Activated CD8-positive, alpha-beta memory T cell treated with anti-CD3 and anti-CD28 coated beads, Interleukin-2, amount 50 U/mL, for 1 hour (primary cell): ENCODE results near the gene ADGB.
"Not testable (repeated sequence)": the region's sequence is repeated elsewhere in the genome, so short reads cannot be mapped to it uniquely, and the experiment has no call there.

Source experiments
- DNase-seq: peaks from one replicate; pipeline ENCODE4 v3.0.0-alpha.2; 2020; ENCODE audit errors: extremely low read depth

Gene ADGB

GRCh38 chr6:146598772-146599405 is at the start of gene ADGB:
Gene ADGB, plus strand, starts transcription at chr6:146598972. Its CDS starts 69 bp downstream, at chr6:146599041.
- no peak for DNase-seq

DNA sequence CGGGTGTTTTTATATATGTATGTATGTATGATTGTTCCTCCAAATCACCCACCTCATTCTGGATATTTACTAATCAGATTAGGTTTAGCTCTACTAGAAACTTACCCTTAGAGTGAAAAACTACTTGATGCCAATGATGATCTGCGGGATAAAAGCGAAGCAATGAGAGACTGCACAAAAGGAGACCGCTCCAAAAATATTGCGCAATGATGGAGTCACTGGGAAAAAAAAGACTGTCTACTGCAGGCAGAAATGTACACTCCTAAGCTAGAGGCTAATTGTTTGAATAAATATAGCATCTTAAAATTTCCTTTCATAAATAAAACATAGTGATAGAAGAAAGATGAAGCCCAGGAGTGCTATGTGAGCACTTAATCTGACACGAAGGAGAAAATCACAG is 47.9 kb upstream of the ADGB start:
- DNase-seq: no peak

GRCh38 chr6:146551545-146551944 is 47.2 kb upstream of the ADGB start:
- DNase-seq: no peak

DNA sequence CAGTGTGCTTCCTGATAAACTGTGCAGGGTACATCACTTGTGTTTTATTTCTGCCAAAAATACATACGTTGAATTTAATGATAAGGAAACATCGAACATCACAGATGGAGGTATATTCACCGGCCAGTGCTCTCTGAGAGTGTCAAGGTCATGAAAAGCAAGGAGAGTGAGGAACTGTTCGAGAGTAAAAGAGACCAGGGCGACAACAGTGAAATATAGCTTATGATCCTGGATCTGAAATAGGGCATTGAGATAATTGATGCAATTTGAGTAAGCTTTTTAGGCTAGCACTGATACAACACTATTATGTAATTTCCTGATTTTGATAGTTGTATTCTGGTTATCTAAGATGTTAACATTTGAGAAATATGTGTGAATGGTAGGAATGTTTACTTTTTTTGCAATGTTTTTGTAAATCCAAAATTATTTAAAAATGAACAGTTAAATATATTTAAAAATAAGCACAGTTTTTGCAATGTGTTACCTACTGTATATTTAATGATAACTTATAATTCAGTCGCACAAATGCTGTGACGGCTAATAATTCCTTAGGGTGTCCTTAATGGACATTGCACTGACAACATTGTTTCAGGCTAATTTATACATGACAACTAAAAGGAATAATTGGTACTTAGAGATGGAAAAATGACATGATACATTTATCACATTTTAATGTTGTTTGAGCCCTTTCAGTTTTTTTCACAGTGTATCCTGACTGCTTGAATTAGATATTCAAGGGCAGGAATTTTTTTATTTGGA is 45.2 kb upstream of the ADGB start:
- DNase-seq: no peak

DNA sequence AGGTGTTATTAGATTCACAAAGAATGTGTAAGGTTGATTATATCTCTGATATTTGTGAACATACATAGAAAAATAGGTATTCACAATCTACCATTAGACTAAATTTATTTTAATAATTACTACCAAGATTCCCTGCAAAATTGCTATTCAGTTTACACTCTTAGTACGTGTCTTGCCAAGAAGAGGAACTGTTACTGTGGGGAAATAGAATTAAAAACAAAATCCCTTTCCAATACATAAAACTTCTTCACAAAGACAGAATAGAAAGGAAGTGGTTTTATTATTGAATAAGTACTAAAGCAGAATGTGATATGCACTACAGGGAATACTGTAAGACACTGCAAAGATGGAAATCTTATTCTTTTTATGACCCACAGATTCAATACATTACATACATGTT is 38.2 kb upstream of the ADGB start:
- DNase-seq: no peak

DNA sequence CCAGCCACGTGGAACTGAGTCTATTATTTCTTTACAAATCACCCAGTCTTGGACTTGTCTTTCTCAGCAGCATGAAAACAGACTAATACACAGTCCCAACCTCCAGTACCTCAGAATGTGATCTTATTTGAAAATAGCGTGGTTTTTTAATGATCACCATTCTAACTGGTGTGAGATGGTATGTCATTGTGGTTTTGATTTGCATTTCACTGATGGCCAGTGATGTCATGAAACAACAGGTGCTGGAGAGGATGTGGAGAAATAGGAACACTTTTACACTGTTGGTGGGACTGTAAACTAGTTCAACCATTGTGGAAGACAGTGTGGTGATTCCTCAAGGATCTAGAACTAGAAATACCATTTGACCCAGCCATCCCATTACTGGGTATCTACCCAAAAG is 32.1 kb upstream of the ADGB start:
- DNase-seq: not testable (repeated sequence)

GRCh38 chr6:146568619-146569018 is 30.2 kb upstream of the ADGB start:
- not testable (repeated sequence) for DNase-seq

DNA sequence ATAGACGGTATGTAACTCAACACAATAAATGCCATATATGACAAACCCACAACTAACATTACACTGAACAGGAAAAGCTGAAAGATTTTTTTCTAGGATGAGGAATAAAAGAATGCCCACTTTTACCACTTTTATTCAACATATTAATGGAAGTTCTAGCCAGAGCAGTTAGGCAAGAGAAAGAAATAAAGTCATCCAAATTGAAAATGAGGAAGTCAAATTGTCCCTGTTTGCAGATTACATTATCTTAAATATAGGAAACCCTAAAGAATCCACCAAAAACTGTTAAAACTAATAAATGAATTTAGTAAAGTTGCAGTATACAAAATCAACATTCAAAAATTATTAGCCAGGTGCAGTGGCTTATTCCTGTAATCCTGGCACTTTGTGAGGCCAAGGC is 24.6 kb upstream of the ADGB start:
- no peak for DNase-seq

DNA sequence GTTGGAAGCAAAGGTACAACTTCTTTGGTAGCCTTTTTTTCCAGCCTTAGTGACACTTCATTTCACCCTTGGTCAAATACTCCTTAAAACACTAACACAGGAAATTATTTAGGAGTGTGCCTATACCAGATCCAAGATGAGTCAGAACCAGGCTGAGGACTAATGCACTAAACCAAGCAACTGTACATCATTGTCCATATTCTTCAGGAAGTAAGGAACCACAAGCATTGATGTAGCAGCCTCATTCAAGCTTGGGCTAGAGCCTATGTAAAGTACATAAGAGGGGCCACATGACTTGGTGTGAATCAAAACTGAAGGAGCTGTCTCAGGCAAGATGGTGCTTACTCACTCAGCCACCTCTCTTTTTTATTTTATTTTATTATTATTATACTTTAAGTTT is 20.7 kb upstream of the ADGB start:
- no peak for DNase-seq

GRCh38 chr6:146581968-146582367 is 16.8 kb upstream of the ADGB start:
- DNase-seq: no peak

GRCh38 chr6:146582857-146583256 is 15.9 kb upstream of the ADGB start:
- no peak for DNase-seq

GRCh38 chr6:146583966-146584365 is 14.8 kb upstream of the ADGB start:
- no peak for DNase-seq

DNA sequence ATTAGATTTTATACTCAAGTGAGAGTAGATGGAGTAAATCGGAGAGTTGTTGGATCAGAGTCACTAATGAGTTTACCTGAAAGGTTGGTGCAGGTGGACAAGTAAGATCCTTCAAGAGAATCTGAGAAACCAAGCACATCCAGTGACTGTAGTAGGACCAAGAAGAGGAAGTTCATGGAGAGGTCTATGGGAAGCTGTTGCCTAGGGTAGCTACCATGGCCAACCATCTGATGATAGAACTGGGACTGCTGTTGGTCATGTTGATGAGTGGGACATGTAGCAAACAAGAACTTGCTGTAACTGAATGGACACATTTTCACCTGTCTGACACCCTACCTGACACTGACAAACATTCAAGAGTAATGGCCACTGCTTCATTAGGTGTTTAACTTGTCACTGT is 11.3 kb upstream of the ADGB start:
- DNase-seq: no peak

DNA sequence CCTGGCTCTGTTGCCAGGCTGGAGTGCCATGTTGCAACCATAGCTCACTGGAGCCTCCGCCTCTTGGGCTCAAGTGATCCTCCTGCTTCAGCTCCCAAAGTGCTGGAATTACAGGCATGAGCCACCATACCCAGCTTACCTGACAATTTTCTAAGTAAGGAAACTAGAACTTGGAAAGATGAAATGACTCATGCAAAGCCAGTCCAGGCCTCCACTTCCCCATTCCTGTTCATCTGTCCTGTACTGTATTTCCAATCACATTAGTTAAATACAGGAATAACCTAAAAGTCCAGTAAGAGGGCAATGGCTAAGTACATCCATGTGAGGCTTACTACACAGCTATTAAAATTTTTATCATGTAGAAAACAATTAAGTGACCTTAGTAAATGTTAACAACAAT is 8.3 kb upstream of the ADGB start:
- no peak for DNase-seq

DNA sequence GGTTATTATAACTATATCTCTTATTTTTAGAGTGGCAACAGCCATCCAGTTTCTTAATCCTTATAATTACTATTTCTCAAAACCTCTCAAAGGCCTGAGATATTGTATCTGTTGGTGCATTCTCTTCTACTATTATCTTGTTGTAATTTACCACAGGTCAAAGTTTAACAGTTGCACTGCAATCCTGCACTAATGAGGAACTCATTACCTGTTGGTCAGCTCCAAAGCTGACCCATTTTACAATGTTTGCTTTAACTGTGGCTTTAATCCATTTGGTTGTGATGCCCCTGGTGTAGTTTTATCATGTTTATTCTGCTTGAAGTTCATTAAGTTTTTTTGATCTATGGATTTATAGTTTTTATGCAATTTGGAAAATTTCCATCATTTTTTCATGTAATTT is 6.3 kb upstream of the ADGB start:
- DNase-seq: no peak

GRCh38 chr6:146593986-146594385 is 4.8 kb upstream of the ADGB start:
- no peak for DNase-seq

DNA sequence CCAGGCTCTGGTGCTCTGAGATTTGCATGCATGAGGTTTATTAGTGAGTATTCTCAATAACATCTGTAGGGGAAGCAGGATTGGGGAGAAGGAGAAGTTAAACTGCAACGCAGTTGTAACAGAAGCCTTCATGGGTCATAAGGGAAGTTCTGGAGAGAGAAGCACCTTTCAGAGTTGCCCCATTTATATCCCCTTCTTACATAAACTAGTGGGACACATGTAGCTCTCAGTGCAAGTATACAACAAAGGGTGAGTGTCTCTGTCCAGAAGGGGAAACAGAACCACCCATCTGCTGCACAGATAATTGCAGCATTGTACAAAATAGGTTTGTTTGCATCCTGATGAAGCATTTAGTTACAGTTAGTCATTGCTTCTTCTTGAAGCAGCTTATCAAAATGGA is 4.3 kb upstream of the ADGB start:
- no peak for DNase-seq

GRCh38 chr6:146595972-146596731 is 2.6 kb upstream of the ADGB start:
- no peak for DNase-seq

GRCh38 chr6:146601352-146601751 is 2.6 kb downstream of the ADGB start:
- DNase-seq: no peak

GRCh38 chr6:146602526-146602925 is 3.8 kb downstream of the ADGB start:
- no peak for DNase-seq

DNA sequence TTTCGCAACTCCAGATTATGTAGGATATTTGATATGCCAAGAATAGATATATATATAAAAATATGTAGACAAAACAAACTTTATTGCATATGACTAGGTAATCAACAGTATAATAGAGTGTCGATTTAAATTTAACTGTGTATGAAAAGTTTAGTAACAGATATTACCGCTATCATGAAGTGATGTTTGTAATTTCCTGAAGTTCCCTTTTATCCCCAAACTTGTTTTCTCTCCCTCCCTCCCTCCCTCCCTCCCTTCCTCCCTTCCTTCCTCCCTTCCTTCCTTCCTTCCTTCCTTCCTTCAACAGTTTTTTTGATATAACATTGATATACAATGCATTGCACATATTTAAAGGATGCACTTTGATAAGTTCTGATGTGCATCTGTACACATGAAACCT is 15.2 kb downstream of the ADGB start:
- DNase-seq: no peak

DNA sequence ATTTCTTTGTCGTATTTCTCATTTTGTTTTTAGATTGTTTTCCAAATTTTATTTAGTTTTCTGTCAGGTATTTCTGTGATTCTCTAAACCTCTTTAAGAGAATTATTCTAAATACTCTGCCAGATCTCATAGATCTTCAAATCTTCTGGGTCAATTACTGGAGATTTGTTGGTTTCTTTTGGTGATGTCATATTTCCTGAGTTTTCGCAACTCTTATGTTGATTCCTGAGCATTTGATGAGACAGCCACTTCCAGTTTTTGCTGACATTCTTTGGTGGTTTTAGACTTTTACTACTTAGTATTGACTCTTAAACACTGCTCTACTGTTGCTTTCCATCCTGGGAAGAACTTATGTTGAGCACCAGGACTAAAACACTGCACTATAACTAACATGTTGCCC is 21.9 kb downstream of the ADGB start:
- no peak for DNase-seq

DNA sequence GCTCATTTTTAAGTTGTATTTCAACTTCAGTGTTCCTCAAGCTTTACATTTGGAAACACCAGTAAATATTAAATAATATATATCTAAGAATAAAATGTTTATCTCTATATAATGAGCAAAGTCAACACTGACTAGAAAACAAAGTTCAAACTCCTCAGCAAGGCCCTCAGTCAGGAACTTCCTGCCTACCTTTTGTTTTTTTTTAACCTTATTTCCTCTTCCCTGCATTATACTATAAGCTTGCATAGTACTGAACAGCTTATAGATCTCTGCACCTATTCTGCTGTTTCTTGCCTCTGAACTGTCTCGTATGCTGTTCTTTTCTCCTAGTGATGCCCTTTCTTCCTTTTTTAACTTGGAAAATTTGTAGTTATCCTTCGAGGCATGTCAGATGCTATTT is 29.6 kb downstream of the ADGB start:
- DNase-seq: no peak
